Left lung (tissue), 10 donors: Measurements from ENCODE around the gene DTX4. TPM values are rescaled to one million over a fixed set of nuclear protein-coding genes. Genes with fewer than 3 reads are reported as not detected.

Experiments used
- ATAC-seq: fragments of 200-7000 bp; cut with Tn5 transposase; one replicate; pipeline ENCODE4 v1.9.1; 2020; ENCODE audit warnings: moderate library complexity
- DNase-seq, 4 donors: peaks; one replicate each; pipeline ENCODE4 v3.0.0-alpha.2; 2013 to 2020
- H3K27ac ChIP-seq, 2 donors: fragments of 200-600 bp; sonication (generic) in 1 of 2; one replicate each; pipeline versions ENCODE4 v1.5.0 to v1.8.0; 2020 to 2021
- H3K27me3 ChIP-seq, 2 donors: fragments of 200-600 bp; sonication (generic) in 1 of 2; one replicate each; pipeline versions ENCODE4 v1.5.0 to v1.8.0; 2020 to 2021
- H3K36me3 ChIP-seq, 2 donors: fragments of 200-600 bp; sonication (generic) in 1 of 2; one replicate each; pipeline versions ENCODE4 v1.5.0 to v1.8.0; 2020 to 2021
- H3K4me1 ChIP-seq, 2 donors: fragments of 200-600 bp; one replicate each; pipeline ENCODE4 v1.8.0; 2021
- H3K4me3 ChIP-seq, 2 donors: fragments of 200-600 bp; sonication (generic) in 1 of 2; one replicate each; pipeline versions ENCODE4 v1.5.0 to v1.8.0; 2020 to 2021; ENCODE audit warnings: mild to moderate bottlenecking in 1 of 2
- H3K9me3 ChIP-seq, 2 donors: fragments of 200-600 bp; sonication (generic) in 1 of 2; one replicate each; pipeline versions ENCODE4 v1.5.0 to v1.8.0; 2020 to 2021
- intact Hi-C, 2 donors: fragments of 100-400 bp; cut with DNase I; formaldehyde crosslinking; loops; one replicate each; pipeline versions ENCODE4 v1.11.2 to v1.14.2; 2022
- polyA plus RNA-seq, 6 donors: library from polyadenylated mRNA; unstranded; fragments of 120-200 nt; gene quantifications; one replicate each; pipeline ENCODE4 v1.2.1, GENCODE V29; 2013; ENCODE audit not compliant: insufficient read length in 6 of 6
- total RNA-seq, 2 donors: library from RNA; stranded (reverse); fragmentation: NEBNext Ultra II Directional; extraction: Animal tissue kit (Norgen Biotek cat#: 25700); gene quantifications; one replicate each; pipeline ENCODE4 v1.2.1, GENCODE V29; 2021
- TF ChIP-seq, protein P1 (sequence below), 2 donors: fragments of 200-600 bp; sonication (generic) in 1 of 2; IDR thresholded peaks; one replicate each; pipeline versions ENCODE4 v1.5.0 to v1.8.0; 2021; ENCODE audit warnings: antibody characterized with exemption in 2 of 2
- donor health status: DM: no; HTN: yes; CAD: no.
- donor health status: DM: no; HTN: no; CAD: no.

DTX4 gene
- total and polyA plus RNA-seq, 8 donors: 33.2 to 74.9 (median 67.2) TPM

DNA sequence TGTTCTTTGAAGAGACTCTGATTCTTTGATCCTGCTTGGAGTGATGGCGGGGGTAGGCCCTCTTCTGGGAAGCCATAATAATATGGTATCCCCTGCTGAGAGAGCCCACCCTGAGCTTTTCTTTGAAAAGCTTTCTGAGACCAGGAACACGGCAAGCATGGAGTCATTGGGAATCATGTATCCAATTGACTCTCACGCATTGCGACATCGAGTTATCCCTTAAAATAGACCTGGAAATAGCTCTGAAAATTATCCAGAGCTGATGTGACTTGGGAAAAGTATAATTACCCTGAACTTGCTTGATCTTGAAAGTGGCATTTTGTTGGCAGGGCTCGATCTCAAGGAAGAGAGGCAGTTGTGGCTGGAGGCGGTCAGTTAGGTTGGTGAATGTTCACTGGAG, 77.6 kb downstream of the DTX4 start:
- ATAC-seq: no peak

DNA sequence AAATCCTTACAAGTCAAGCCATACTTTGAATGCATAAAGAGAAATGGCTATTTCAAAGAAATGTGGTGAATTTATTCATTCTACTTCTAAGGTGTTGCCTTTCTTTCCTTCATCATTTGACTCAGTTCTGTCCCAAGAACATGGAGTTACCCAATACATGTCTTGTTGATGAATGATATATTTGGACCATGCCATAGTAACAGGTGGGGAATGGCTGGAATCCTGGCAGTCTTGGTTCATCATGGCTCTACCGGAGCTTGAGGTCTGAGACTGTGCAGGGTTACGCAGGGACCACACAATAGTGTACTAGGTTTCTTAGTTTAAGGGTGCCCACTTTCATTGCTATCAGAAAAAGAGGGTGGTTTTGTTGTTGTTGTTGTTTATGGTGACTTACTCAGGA, 81.1 kb downstream of the DTX4 start:
- H3K4me3 ChIP-seq: no peak overlapping the region
- TF ChIP-seq, protein P1, sequence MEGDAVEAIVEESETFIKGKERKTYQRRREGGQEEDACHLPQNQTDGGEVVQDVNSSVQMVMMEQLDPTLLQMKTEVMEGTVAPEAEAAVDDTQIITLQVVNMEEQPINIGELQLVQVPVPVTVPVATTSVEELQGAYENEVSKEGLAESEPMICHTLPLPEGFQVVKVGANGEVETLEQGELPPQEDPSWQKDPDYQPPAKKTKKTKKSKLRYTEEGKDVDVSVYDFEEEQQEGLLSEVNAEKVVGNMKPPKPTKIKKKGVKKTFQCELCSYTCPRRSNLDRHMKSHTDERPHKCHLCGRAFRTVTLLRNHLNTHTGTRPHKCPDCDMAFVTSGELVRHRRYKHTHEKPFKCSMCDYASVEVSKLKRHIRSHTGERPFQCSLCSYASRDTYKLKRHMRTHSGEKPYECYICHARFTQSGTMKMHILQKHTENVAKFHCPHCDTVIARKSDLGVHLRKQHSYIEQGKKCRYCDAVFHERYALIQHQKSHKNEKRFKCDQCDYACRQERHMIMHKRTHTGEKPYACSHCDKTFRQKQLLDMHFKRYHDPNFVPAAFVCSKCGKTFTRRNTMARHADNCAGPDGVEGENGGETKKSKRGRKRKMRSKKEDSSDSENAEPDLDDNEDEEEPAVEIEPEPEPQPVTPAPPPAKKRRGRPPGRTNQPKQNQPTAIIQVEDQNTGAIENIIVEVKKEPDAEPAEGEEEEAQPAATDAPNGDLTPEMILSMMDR (IDR thresholded peaks at IDR 0.05): no peak
- intact Hi-C loops: no loop called here
- H3K9me3 ChIP-seq: no peaks in the 10 kb centered on the region
- DNase-seq (no peak), ATAC-seq (no peak)
- no peak overlapping the region for H3K27ac ChIP-seq
- peaks cover 0 to 18% of the 10 kb centered on the region in 2 donors for H3K4me1 ChIP-seq
- no peaks in the 10 kb centered on the region for H3K36me3 ChIP-seq
- H3K27me3 ChIP-seq: no peaks in the 10 kb centered on the region

More for the DNA sequence above, 77.6 kb downstream of the DTX4 start:
- no peaks in the 10 kb centered on the region for H3K27me3 ChIP-seq
- no peaks in the 10 kb centered on the region for H3K9me3 ChIP-seq
- DNase-seq: no peak
- TF ChIP-seq, protein P1 (IDR thresholded peaks at IDR 0.05): no peak
- no peak overlapping the region for H3K4me3 ChIP-seq
- no peak overlapping the region for H3K27ac ChIP-seq
- peaks cover 0 to 39% of the 10 kb centered on the region in 2 donors for H3K4me1 ChIP-seq
- intact Hi-C loops: no loop called here
- H3K36me3 ChIP-seq: no peaks in the 10 kb centered on the region

DNA sequence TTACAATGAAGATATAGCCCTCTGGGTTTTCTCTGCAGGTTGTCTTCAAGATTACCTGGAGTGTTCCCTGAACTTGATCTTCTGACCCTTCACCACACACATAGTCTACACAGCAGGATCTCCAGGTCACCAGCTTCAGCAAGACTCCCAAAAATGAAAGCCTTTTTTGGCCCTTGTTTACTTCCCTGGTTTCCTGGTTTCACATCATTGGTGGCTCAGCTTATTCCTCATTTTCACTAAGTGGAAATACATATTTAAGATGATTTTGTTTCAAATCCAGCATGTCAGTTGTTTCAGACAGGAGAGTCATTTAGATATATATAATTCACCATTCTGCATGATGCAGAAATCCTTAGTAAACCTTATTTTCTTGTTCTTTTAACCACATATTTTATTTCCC, 82.4 kb downstream of the DTX4 start:
- no peaks in the 10 kb centered on the region for H3K36me3 ChIP-seq
- TF ChIP-seq, protein P1 (IDR thresholded peaks at IDR 0.05): no peak
- peaks cover 0 to 6% of the 10 kb centered on the region in 2 donors for H3K4me1 ChIP-seq
- H3K9me3 ChIP-seq: no peaks in the 10 kb centered on the region
- no peak overlapping the region for H3K4me3 ChIP-seq
- no peak for ATAC-seq
- no peak for DNase-seq
- no peaks in the 10 kb centered on the region for H3K27me3 ChIP-seq
- peak overlapping the region in 1 of 2 donors; percentile 16 for H3K27ac ChIP-seq
- intact Hi-C loops: no loop called here

DNA sequence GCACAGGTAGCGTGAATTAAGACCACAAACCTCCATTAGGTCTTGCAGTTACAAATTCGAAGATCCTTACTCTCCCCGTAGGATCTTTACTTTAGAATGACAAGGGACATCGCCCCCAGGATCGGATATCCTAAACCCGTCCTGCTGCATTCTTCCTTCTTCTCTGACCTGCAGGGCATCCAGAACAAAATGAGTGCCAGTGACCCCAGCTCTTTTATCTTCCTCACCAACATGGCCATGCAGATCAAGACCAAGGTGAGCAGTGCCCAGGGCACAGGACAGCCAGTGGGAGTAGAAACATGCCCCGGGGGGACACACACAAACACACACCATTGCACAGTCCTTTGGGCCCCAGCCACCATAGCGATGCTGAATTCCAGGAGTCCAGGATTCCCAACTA, 83.3 kb downstream of the DTX4 start:
- intact Hi-C loops: no loop called here
- no peak for DNase-seq
- TF ChIP-seq, protein P1 (IDR thresholded peaks at IDR 0.05): no peak
- Histone ChIP-seq H3K4me3 (no peak overlapping the region), H3K4me1 (peaks cover 0 to 6% of the 10 kb centered on the region in 2 donors), H3K27ac (no peak overlapping the region), H3K9me3 (no peaks in the 10 kb centered on the region), H3K27me3 (no peaks in the 10 kb centered on the region), H3K36me3 (no peaks in the 10 kb centered on the region)
- ATAC-seq: no peak

Other genes with a start within 250 kb of the DTX4 start
- gene GLYATL1, start 232.6 kb upstream of the DTX4 start, total RNA-seq: not detected
- gene GLYATL1, start 232.6 kb upstream of the DTX4 start, polyA plus RNA-seq: 1 to 10 TPM; 2.4 to 6.0 (median 4.4) TPM
- gene GLYATL1B, start 85.8 kb upstream of the DTX4 start, total RNA-seq: not detected
- gene GLYATL1B, start 85.8 kb upstream of the DTX4 start, polyA plus RNA-seq: under 1 TPM in 5 of 6 donors, not detected in 1; 0.30 to 0.66 (median 0.38) TPM
- gene FAM111B, start 64.9 kb upstream of the DTX4 start, total RNA-seq: 10 to 100 TPM; 11.4 to 15.0 TPM
- 10 to 100 TPM; 11.5 to 21.7 (median 14.2) TPM for gene FAM111B, start 64.9 kb upstream of the DTX4 start, polyA plus RNA-seq
- 10 to 100 TPM; 50.3 to 55.9 TPM for gene FAM111A, start 29.3 kb upstream of the DTX4 start, total RNA-seq
- gene FAM111A, start 29.3 kb upstream of the DTX4 start, polyA plus RNA-seq: 100 to 1,000 TPM in 3 of 6 donors, 10 to 100 TPM in 3; 82.8 to 113 (median 97.1) TPM
- gene MPEG1, start 40.8 kb downstream of the DTX4 start, total RNA-seq: 10 to 100 TPM; 23.5 to 68.7 TPM
- gene MPEG1, start 40.8 kb downstream of the DTX4 start, polyA plus RNA-seq: 10 to 100 TPM; 12.3 to 16.9 (median 14.9) TPM
- gene OR5AN1, start 186.8 kb downstream of the DTX4 start, total RNA-seq: not detected
- not detected for gene OR5AN1, start 186.8 kb downstream of the DTX4 start, polyA plus RNA-seq